T-helper 2 cell treated with Interferon-gamma antibody and Interleukin-4, amounts not matched to agents 100 ng/mL and 5 ng/mL, for 36 hours (primary cell): ENCODE data around the gene CTRB2. TPM values are rescaled to one million over a fixed set of nuclear protein-coding genes. Genes with fewer than 3 reads are reported as not detected.
"Not testable (repeated sequence)": the region's sequence is repeated elsewhere in the genome, so short reads cannot be mapped to it uniquely, and the experiment has no call there.

Experiments
- intact Hi-C: fragments of 100-400 bp; cut with micrococcal nuclease; formaldehyde crosslinking; loops from one replicate; pipeline ENCODE4 v1.15.1; 2023
- total RNA-seq: library from RNA; stranded (reverse); gene quantifications from 2 replicates; pipeline ENCODE4 v1.2.3, GENCODE V29; 2022

The CTRB2 gene
- total RNA-seq, 1 donor from 2014 or later, result not detected

DNA sequence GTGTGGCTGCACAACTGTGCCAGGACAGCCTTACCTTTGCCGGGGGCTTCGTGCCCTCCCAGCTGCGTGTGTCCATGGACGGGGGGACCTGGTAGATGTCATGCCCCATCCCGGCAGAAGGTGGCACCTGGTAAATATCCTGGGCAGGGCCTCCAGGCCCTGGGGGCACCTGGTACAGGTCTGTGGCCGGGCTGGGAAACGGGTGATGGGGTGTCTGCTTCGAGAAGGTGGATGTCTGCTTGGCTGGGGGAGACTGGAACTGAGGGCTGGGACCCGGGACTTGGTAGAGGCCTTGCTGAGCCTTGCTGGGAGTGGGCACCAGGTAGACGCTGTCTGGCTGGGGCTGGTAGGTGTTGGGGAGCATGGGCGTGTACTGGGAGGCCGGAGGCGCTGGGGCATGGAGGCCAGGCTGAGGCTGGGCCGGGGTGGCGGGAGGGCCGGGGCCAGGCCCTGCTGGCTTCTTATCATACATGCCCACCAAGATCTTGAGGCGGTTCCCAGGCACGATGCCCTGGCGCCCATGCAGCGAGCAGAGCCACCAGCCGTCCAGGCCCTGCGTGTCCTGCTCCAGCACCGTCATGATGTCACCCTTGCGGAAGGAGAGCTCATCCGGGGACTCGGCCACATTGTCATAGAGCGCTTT lies 35.6 kb upstream of the CTRB2 start:
- intact Hi-C loops, result not testable (repeated sequence)

DNA sequence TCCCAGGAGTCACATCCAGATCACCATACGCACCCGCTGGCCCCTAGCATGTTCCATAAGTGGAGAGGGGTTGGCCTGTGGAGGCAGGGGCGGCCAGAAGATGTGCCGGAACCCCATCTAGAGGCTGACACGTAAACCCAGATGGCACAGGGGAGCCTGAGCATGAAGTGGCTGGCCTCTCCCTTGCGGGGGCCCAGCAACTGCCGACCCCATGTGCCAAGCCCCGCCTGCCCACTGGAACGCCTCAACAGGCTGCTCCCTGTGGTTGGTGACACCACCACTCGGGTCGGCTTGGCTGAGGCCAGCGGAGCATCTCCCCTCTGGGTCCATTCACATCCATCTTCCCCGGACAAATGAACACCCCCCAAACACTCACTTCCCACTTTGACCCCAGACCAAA lies 35.0 kb upstream of the CTRB2 start:
- intact Hi-C loops, result no loop called here

DNA sequence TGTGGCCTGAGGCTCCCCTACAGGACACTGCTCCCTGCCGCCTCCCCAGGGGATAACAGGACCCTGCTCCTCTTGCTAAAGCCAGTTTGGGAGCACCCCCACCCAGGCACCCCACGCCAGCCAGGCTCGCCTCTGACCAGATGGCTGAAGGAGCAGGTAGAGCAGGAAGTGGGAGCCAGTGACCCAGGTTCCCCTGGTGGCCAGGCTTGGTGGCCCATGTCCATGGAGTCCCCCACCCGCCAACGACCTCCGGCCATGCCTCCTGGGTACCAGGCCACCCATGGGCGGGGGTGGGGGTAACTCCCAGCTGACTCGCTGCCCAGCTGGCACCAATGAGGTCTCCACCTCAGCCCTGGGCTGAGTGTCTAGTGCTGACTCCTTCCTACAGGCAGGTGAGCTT lies 34.5 kb upstream of the CTRB2 start:
- intact Hi-C loops, result no loop called here

DNA sequence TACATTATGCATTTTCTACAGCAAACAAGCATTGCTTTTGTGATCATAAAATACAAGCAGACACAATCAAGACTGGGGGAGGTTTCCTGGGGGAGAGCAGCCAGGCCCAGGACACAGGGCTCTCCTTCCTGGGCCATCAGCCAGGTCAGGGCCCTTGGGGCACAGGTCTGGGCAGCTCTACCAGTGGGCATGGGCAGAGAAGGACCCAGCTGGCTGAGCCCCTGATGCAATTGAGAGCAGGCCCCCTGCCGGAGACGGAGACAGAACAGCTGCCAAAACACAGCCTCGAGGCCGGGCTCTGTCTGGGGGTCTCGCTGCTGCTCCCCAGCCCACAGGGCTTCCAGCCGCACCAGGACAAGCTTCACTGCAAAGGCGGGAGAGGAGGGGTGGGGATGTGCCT lies 33.7 kb upstream of the CTRB2 start:
- intact Hi-C loops, result not testable (repeated sequence)

DNA sequence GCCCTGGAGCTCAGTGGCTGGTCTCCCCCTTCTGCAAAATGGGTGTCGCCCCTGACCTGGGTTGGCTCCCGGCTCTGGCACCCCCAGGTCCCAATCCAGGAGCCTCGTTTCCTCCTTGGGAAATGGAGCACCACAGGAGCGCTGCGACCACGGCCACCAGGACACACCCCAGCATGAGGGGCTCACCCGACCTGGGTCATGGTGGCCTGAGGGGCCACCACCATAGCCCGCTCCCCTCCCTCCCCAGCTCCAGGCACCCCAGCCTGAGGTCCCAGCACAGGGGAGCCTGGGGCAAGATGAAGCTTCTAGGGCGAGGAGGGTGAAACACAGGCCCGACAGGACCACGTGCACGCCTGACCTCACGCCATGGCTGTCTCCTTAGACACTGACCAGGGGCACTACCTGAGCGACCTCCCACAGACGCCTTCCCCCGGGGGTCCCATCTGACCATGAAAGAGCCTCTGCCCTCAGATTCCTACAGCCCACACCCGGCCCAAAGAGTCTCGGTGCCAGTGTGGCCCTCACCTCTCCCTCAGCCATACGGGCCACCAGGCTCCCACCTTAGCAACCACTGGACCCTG lies 32.7 kb upstream of the CTRB2 start:
- intact Hi-C loops, result no loop called here

DNA sequence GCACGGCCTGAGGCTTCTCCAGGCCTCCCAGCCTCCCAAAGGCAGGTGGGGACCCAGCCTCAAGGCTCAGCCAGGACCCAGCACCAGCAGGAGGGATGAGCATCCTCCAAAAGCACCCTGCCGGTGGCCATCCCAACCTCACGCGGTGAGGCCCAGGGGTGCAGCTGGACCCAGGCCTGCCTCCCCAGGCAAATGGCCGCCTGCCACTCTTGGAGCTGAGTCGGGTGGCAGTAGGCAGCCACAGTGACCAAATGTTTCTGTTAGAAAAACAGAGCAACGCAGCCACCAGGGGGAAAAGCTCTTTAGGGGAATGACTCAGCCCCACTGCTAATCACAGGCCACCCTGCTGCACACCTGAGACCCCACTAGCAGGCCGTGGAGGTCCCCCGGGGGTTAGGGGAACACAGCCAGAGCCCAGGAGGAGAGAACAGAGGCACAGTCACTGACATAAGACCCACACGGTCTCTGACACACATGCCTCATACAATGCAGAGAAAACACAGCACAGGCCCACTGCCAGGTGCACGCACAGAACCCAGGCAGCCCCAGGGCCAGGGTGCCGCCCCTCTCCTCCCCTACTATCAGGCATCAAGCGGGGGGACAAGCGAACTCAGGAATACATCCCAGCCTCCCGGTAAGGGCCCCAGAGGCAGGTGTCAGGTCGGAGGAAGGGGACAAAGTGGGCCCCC lies 32.0 kb upstream of the CTRB2 start:
- intact Hi-C loops, result no loop called here

DNA sequence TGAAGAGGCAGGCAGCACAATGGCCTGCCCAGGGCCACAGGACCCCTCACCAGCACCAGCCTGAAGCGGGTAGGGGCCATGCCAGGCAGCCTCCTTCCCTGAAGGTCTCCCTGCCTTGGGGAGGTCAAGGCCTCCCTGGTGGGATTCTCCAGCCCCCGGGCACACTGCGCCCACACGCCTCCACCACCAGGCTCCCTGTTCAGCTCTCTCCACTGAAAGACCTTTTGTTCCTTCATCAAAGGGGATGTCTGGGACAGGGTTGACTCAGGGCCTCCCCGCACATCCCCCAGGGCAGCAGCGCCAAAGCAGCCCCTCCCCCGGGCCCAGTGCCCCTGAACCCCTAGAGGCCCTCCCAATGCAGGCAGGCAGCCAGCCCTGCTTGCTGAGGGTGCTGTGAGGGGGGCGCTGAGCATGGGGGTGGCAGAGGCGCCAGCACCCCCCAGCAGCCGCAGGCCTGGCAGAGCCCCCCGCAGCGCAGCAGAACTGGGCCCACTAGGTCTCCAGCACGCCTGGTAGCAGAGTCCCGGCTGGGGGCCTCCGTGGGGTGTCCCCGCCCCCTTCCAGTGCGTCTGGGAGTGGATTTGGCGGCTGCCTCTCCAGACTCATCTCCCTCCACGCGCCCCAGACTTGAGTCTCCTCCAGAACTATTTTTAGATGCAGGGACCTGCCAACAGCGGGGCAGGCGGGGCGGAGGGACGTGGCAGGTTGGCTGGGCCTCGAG lies 31.3 kb upstream of the CTRB2 start:
- intact Hi-C loops, result no loop called here

DNA sequence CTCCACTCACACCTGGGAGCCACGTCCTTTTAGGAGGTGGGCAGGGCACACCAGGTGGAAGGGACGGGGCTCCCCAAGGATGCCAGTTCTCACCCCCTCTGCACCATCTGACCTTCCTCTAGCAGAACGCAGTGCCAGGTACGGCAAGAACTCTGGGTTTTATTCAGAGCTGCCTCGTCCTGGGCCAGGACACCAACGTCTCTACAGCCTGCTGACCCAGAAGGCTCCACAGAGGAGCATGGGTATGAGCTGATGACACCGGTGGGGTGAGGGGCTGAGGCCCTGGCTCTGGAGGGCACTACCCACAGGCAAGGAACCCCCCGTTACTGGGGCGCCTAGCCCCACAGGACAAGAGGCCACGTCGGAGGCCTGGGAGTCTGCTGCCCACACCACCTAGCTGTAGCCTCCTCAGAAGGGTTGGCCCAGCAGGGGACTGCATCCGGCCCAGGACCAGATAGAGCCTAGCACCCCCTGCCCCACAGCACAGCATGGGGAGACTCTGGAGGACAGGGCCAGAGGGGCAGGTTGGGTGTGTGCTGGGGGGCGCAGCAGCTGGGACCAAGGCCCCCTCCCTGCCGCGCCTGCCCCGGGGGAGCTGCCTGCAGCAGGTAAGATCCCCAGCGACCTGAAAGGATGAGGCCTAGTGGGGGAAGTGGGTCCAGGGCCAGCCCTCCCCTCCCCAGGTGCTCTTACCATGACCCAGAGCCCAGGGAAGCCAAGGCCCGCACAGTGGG lies 30.6 kb upstream of the CTRB2 start:
- intact Hi-C loops, result no loop called here

DNA sequence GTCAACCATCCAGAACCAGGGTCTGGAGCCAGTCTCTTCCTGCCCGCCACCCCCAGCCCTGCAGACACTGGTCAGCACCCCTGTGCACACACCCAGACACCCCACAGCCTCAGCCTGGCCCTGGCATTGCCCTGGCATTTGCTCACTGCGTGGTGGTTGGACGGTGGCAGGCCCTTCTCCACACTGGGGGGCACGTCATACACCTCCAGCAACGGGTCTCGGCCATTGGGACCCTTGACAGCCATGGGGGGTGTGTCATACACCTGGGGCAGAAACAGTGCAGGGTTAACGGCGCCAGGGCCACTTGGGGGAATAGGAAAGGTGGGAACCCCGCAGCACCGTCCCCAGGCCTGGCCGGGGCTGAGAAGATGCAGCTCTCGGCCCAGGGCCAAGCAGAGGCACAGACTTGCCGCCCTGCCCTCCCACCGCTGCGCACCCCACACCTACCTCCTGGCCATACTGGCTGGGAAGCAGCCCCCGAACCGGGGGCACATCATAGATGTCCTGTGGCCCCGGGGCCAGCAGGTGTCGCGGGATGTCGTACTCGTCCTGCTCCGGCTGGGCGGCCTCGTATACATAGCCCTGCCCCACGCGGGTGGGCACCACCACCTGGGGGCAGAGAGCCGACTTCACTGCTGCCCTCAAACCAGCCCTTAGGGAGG lies 29.9 kb upstream of the CTRB2 start:
- intact Hi-C loops, result no loop called here

DNA sequence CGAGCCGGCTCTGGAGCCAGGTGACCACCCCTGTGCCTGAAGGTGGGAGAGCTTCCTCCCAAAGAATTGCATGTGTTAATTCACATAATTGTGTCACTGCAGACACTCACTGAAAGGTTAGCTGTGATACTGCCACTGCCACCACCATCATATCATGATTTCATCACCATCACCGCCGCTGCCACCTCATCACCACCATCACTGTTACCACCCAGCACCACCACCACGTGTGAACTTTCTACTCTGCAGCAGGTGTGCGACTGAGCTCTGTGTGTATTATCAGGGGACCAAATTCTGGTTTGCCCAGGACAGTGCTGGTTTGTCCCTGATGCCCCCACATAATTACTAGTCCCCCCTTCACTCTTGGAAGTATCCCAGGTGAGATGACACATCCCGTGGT lies 29.3 kb upstream of the CTRB2 start:
- intact Hi-C loops, result no loop called here

DNA sequence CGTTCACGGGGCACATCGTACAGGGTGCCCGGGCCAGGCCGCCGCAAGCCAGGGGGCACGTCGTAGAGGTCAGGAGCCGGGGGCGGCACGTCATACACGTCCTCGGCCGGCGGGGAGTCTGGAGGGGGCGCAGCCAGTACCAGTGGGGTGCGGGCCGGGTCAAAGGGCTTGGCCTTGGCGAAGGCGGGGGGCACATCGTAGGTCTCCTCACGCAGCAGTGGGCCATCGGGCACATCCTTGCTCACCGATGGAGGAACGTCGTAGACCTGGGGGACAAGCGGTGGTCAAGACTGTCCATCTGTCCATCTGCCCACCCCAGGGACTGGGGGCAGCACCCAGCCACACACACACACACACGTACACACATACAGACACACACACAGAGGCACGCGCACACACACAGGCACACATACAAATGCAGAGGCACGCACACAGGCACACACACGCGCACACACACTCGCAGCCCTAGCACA lies 28.8 kb upstream of the CTRB2 start:
- intact Hi-C loops, result no loop called here

DNA sequence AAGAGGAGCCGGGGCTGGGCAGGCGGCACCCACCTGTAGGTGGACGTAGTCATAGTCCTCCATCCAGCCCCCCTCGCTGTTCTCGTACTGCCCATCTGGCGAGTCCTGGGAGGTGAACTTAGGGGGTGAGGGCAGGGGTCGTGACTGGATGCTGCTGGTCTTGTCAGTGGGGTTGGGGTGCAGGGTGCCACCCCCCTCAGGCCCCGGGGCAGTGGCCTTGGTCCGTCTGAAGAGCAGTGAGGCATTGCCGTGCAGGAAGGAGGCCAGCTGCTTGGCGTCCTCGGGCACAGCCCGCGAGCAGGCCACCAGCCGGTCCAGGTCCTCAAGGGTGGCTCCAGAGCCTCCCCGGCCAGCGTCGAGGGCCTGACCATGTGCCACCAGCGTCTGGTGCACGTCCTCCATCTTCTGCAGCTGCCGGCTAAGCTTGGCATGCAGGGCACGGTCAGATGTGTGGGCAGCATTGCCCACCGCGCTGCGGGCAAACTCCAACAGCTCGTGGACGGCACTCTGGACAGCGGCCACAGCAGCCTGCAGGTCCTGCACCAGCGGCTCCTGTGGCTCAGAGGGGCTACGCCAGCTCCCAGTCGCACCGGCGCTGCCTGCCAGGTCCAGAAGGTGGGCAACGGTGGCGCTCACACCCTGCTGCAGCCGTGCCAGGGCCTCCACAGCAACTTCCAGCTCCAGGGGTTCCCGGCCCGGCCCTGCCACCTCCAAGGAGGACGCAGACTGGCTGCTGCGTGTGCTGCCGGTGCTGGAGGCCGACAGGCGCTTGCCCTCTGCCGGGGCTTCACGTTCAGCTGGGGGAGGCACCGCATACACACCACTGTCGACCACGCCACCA lies 28.1 kb upstream of the CTRB2 start:
- intact Hi-C loops, result loop anchor here (1.0 to 5.0 kb wide), 2 partner anchors 38 to 150 kb away; no protein-coding TSS in a partner anchor

DNA sequence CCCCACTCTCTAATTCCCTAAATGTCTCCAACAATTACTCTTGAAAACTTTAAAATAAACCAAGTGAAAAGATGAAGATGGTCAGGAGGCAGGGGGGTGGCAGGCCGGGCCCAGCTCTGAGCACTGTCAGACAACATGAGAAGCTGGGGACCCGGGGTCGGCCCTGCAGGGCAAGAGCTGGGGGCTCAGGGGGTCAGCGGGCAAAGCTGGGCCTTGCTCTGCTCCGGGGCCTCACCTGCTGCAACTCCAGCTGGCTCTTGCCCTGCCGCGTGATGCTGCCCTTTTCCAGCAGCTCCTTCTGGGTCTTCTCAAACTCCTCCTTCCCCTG lies 26.6 kb upstream of the CTRB2 start:
- intact Hi-C loops, result loop anchor here (1.0 to 5.0 kb wide), 2 partner anchors 36 to 170 kb away; no protein-coding TSS in a partner anchor

DNA sequence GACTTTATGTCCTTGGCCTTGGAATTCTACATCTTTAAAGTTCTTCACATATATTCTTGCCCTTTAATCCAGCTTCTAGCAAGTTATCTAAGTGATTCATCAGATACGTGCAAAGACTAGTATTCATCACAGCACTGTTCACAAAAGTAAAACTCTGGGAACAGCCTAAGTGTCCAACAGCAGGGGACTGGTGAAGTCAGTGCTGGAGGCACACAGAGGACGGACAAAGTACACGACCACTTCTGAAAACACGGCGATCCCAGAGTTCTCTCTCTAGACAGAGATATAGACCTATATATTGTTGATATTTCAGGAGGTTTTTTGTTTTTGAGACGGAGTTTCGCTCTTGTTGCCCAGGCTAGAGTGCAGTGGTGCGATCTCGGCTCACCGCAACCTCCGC lies 24.6 kb upstream of the CTRB2 start:
- intact Hi-C loops, result loop anchor here (5.0 kb wide), 1 partner anchor 34 kb away; no protein-coding TSS in a partner anchor

DNA sequence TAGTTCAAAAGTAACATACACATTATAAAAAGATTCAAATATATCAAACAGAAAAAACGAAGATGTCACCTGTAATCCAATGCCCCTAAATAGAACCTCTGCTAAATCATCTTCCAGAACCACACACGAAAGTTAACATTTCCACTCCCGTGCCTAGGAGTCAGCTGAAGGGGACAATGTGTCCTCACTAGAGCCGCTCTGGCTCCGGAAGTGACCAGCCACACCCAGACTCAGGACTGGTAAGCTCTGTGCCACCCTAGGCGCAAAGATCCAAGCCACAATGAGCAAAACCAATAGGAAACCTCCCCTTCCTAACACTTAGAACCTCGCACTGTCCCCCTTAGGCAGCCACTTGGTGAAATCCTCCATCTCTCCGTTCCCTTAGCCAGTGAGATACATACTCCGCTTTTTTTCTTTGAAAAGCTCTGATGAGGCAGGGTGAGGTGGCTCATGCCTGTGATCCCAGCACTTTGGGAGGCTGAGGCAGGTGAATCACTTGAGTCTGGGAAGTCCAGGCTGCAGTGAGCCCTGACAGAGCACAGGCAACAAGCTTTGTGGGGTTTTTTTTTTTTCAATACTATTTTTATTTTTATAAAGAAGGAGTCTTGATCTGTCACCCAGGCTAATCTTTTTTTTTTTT lies 23.6 kb upstream of the CTRB2 start:
- intact Hi-C loops, result loop anchor here (5.0 kb wide), 1 partner anchor 33 kb away; no protein-coding TSS in a partner anchor

DNA sequence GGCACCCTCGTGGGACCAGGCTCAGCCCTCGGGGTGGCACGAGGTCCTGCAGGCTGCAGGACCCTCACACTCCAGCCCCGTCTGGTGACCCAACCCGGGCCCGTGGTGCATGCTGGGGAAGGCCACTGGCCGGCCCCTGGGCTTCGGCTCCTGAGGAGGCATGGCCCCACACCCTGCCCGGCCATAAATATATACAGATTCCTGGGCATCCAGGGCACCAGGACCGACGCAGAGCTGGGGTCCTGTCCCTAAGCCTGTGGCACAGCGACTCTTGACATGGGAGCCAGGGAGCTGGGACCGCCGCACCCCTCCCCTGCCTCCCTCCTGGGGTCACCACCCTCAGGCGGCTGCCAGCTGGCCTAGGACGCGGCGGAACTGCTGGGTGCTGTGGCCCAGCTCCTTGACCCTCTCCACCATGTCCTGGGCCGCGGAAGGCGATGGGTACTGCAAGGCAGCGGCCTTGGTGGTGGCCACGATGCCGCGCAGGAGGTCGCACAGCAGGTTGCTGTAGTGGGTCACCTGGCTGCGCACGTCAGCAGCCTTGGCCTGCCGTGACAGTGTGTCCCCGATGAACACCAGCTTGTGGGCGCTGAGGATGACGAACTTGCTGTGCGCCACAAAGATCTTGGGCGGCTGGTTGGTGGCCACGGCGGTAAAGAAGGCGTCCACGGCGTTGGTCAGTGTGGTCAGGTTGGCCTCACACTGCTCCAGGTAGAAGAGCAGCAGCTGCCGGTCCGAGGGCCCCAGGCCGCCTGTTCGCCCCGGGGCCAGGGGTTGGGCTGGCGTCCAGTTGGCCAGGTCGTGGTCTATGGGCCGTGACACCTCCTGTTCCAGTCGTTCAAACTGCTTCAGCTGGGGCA lies 22.4 kb upstream of the CTRB2 start:
- intact Hi-C loops, result loop anchor here (5.0 kb wide), 1 partner anchor 32 kb away; no protein-coding TSS in a partner anchor

DNA sequence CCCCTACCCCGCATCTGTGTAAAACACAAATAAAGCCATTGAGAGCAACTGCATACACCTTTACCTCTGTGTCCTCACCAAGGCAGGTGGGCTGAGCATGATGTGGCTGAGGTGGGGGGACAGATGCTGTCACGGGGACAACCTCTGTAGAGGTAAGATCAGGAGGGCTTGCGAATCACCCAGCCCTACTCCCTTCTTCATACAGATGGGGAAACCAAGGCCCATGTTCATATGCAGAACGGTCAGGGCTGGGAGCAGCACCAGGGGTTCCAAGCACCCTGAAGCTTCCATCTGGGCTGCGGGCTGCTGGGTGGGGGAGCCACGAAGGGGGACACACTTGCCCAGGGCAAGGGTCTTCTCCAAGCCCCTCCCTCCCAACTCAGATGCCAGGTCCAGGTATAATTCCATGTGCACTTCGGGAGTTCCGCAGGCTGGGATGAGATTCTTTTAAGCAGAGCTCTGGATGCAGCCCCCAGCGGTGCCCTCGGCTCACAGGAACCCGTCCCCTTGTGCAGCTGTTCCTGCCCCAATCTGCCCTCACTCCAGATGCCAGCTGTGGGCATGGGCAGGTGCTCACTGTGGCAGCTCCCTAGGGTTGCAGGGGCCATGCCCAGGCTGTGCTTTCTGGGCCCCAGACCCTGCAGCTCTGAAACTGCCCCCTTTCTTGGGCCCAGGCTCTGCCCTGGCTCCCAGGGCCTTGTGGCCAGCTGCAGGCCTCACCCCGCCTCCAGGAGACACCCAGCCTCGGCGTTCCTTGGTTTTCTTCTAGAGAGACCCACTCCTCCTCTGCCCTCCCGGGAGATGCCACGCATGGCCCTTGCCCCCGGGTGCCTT lies 21.4 kb upstream of the CTRB2 start:
- intact Hi-C loops, result no loop called here
